T-cell (primary cell): ENCODE measurements around the gene FAT1. TPM values are rescaled to one million over a fixed set of nuclear protein-coding genes. Genes with fewer than 3 reads are reported as not detected.

ENCODE experiments used
- ATAC-seq, 4 experiments: fragments of 200-7000 bp in 3 of 4; fragments of 150-1000 bp in 1 of 4; cut with Tn5 transposase; replicated peaks in 1 of 4; 1 replicate in 3 of 4; 2 replicates in 1 of 4; pipeline ENCODE4 v1.10.0; 2021; ENCODE audit warnings: moderate library complexity in 3 of 4, mild to moderate bottlenecking in 2 of 4, moderate number of reproducible peaks in 1 of 4
- CTCF ChIA-PET, 2 donors: fragments of 300-600 bp; sonication (Branson Sonifier 250); formaldehyde crosslinking; loops; one replicate each; lab custom pipeline; 2022; ENCODE audit warnings: antibody characterized with exemption in 2 of 2; lab: Charles Lee
- POLR2A ChIA-PET, 2 donors: fragments of 300-600 bp; sonication (Branson Sonifier 250); formaldehyde crosslinking; loops; one replicate each; lab custom pipeline; 2022; ENCODE audit warnings: antibody characterized with exemption in 2 of 2; lab: Charles Lee
- DNase-seq, 35 experiments: peaks; one replicate each; pipeline versions ENCODE4 v3.0.0 to v3.0.0-alpha.2; 2013 to 2023
- H3K27ac ChIP-seq: one replicate; pipeline ENCODE4 v1.5.1; 2013; ENCODE audit warnings: low read length
- H3K27me3 ChIP-seq, 2 experiments: replicated peaks in 1 of 2; 1 replicate in 1 of 2; 2 replicates in 1 of 2; pipeline versions ENCODE4 v1.6.1 to v1.7.0; 2013; ENCODE audit warnings: low read length in 1 of 2, mixed read lengths in 1 of 2; ENCODE audit not compliant: control insufficient read depth in 2 of 2, insufficient read depth in 2 of 2; ENCODE audit errors: extremely low read depth in 1 of 2
- H3K36me3 ChIP-seq, 2 donors: 1 replicate in 1 of 2; 2 replicates in 1 of 2; pipeline versions ENCODE4 v1.6.1 to v1.7.0; 2013; ENCODE audit warnings: low read length in 1 of 2; ENCODE audit not compliant: control insufficient read depth in 2 of 2, insufficient read depth in 1 of 2; ENCODE audit errors: extremely low read depth in 1 of 2
- H3K4me1 ChIP-seq, 2 experiments: 1 replicate in 1 of 2; 2 replicates in 1 of 2; pipeline versions ENCODE4 v1.6.1 to v1.7.0; 2013; ENCODE audit warnings: low read length in 2 of 2, mixed read lengths in 1 of 2; ENCODE audit not compliant: insufficient read depth in 2 of 2, control insufficient read depth in 1 of 2; ENCODE audit errors: extremely low read depth in 1 of 2
- H3K4me3 ChIP-seq, 2 donors: 1 replicate in 1 of 2; 2 replicates in 1 of 2; pipeline versions ENCODE4 v1.5.1 to v1.7.0; 2013; ENCODE audit warnings: mild to moderate bottlenecking in 2 of 2, low read length in 1 of 2, moderate library complexity in 1 of 2; ENCODE audit not compliant: control insufficient read depth in 1 of 2; ENCODE audit errors: extremely low read depth in 1 of 2
- H3K9me3 ChIP-seq: 2 replicates; pipeline ENCODE4 v1.7.0; 2013
- H3K27ac Mint-ChIP-seq, 2 donors: one replicate each; pipeline ENCODE4 v1.8.0; 2020 to 2021; ENCODE audit warnings: mild to moderate bottlenecking in 2 of 2, mixed read lengths in 2 of 2
- H3K27me3 Mint-ChIP-seq, 2 donors: one replicate each; pipeline ENCODE4 v1.8.0; 2021 to 2022; ENCODE audit warnings: mixed read lengths in 2 of 2
- H3K36me3 Mint-ChIP-seq: one replicate; pipeline ENCODE4 v1.8.0; 2021; ENCODE audit warnings: mixed read lengths
- H3K4me1 Mint-ChIP-seq, 3 donors: one replicate each; pipeline ENCODE4 v1.8.0; 2020 to 2022; ENCODE audit warnings: mixed read lengths in 3 of 3, mild to moderate bottlenecking in 1 of 3
- H3K4me3 Mint-ChIP-seq, 3 donors: one replicate each; pipeline ENCODE4 v1.8.0; 2020 to 2022; ENCODE audit warnings: mild to moderate bottlenecking in 3 of 3, mixed read lengths in 3 of 3, moderate library complexity in 3 of 3
- H3K9me3 Mint-ChIP-seq, 3 donors: one replicate each; pipeline ENCODE4 v1.8.0; 2020 to 2022; ENCODE audit warnings: mixed read lengths in 3 of 3
- WGBS: methylation state at CpG from one replicate; pipeline ENCODE4 v1.1.5; 2013; ENCODE audit warnings: missing lambda C conversion rate; ENCODE audit not compliant: insufficient coverage; 5-methylcytosine and 5-hydroxymethylcytosine counted together
- total RNA-seq, 35 experiments: library from RNA in 6 of 35; stranded (reverse) in 6 of 35; fragments of 120-200 nt in 1 of 35; gene quantifications; one replicate each; pipeline versions ENCODE4 v1.2.1 to v1.2.4 and lab custom pipeline; 2013 to 2026

The FAT1 gene
- total RNA-seq, 5 donors from 2014 or later (not counting 1 experiment from before 2014, with no cell fraction given) = 1.0 to 1.5 (median 1.5) TPM; not detected in 2

DNA sequence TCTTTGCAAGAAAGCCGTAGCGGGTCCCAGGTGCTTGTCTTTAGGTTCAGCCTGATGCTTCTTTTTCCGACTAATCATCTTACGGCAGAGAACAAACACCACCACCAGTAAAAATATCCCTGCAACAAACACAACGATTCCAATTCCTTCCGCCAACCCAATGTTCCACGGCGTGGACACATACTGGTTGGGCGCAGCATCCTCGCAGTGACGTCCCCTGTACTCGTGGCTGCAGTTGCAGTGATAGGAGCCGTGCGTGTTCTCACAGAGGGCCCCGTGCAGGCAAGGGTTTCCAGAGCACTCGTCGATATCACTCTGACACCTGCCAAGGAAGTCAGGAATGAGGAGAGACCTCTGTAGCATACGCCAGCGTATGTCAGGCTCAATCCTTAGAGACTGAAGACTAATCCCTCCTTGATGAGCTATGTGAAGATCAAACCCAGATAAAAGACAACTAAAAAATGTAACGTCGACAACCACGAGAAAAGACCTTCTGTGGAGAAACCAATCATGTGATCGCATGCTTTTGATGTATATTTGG lies 126.7 kb downstream of the FAT1 start:
- no peaks in the 10 kb centered on the region for H3K9me3 Mint-ChIP-seq
- ChIA-PET POLR2A (interaction anchor here in 1 of 2 donors (0.5 kb wide), 1 partner anchor 15 kb away, joined by 7 read pairs; no protein-coding TSS in a partner anchor), CTCF (no interaction called here)
- no peak overlapping the region for H3K27ac Mint-ChIP-seq
- no peaks in the 10 kb centered on the region for H3K36me3 Mint-ChIP-seq
- no peak overlapping the region for H3K4me3 Mint-ChIP-seq
- Histone ChIP-seq H3K27ac (no peak overlapping the region), H3K4me1 (no peaks in the 10 kb centered on the region), H3K4me3 (no peak overlapping the region), H3K36me3 (no peaks in the 10 kb centered on the region), H3K9me3 (no peaks in the 10 kb centered on the region), H3K27me3 (no peaks in the 10 kb centered on the region)
- H3K4me1 Mint-ChIP-seq = no peaks in the 10 kb centered on the region
- ATAC-seq (no peak), DNase-seq (no peak)
- H3K27me3 Mint-ChIP-seq = peaks cover 0 to 1% of the 10 kb centered on the region in 2 donors
- 96% methylated on average over 17 of the region's 23 CpGs for WGBS

GRCh38 chr4:186596346-186596745 lies 127.3 kb downstream of the FAT1 start:
- no peak overlapping the region for H3K4me3 Mint-ChIP-seq
- peaks cover 0 to 1% of the 10 kb centered on the region in 2 donors for H3K27me3 Mint-ChIP-seq
- ATAC-seq (no peak), DNase-seq (no peak)
- Histone ChIP-seq H3K27me3 (no peaks in the 10 kb centered on the region), H3K27ac (no peak overlapping the region), H3K9me3 (no peaks in the 10 kb centered on the region), H3K36me3 (no peaks in the 10 kb centered on the region), H3K4me3 (no peak overlapping the region), H3K4me1 (no peaks in the 10 kb centered on the region)
- CTCF ChIA-PET = no interaction called here
- H3K4me1 Mint-ChIP-seq = no peaks in the 10 kb centered on the region
- 89% methylated on average over 10 of the region's 12 CpGs for WGBS
- POLR2A ChIA-PET = interaction anchor here in 1 of 2 donors (0.5 kb wide), 1 partner anchor 16 kb away, joined by 7 read pairs; no protein-coding TSS in a partner anchor
- no peaks in the 10 kb centered on the region for H3K36me3 Mint-ChIP-seq
- H3K27ac Mint-ChIP-seq = no peak overlapping the region
- H3K9me3 Mint-ChIP-seq = no peaks in the 10 kb centered on the region

DNA sequence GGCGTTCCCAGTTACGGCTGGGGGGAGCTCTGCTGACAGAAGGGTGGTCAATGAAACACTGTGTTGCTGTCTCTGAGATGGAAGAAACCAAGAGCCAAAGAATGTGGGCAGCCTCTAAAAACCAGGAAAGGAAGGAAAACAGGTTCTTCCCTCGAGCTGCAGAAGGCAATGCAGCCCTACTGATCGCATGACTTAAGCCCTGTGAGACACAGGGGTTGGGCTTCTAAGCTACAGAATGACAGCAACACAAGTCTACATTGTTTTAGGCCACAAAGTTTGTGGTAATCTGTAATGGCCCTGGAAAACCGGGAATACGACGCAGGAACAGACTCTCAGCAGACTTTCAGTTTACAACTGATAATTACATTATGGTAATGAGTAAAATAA lies 130.1 kb downstream of the FAT1 start:
- Histone ChIP-seq H3K4me1 (no peaks in the 10 kb centered on the region), H3K36me3 (no peaks in the 10 kb centered on the region), H3K4me3 (no peak overlapping the region), H3K27me3 (no peaks in the 10 kb centered on the region), H3K27ac (no peak overlapping the region), H3K9me3 (no peaks in the 10 kb centered on the region)
- H3K27ac Mint-ChIP-seq = no peak overlapping the region
- WGBS = 70% methylated on average over 4 of the region's 7 CpGs
- no peaks in the 10 kb centered on the region for H3K9me3 Mint-ChIP-seq
- H3K27me3 Mint-ChIP-seq = peaks cover 0 to 1% of the 10 kb centered on the region in 2 donors
- no peaks in the 10 kb centered on the region for H3K4me1 Mint-ChIP-seq
- ATAC-seq (no peak), DNase-seq (no peak)
- no peak overlapping the region for H3K4me3 Mint-ChIP-seq
- ChIA-PET POLR2A (no interaction called here), CTCF (no interaction called here)
- H3K36me3 Mint-ChIP-seq = no peaks in the 10 kb centered on the region

GRCh38 chr4:186592966-186593586 lies 130.6 kb downstream of the FAT1 start:
- ATAC-seq (no peak), DNase-seq (no peak)
- H3K4me1 Mint-ChIP-seq = no peaks in the 10 kb centered on the region
- H3K27ac ChIP-seq = no peak overlapping the region
- H3K36me3 Mint-ChIP-seq = no peaks in the 10 kb centered on the region
- CTCF ChIA-PET = interaction anchor here in 1 of 2 donors (0.7 kb wide), 1 partner anchor 52 kb away, joined by 3 read pairs; no protein-coding TSS in a partner anchor
- H3K27me3 Mint-ChIP-seq = peaks cover 0 to 1% of the 10 kb centered on the region in 2 donors
- H3K27me3 ChIP-seq = no peaks in the 10 kb centered on the region
- no peaks in the 10 kb centered on the region for H3K9me3 ChIP-seq
- no peak overlapping the region for H3K27ac Mint-ChIP-seq
- no peak overlapping the region for H3K4me3 Mint-ChIP-seq
- no peak overlapping the region for H3K4me3 ChIP-seq
- H3K36me3 ChIP-seq = no peaks in the 10 kb centered on the region
- WGBS = 86% methylated on average over 7 of the region's 13 CpGs
- H3K9me3 Mint-ChIP-seq = no peaks in the 10 kb centered on the region
- POLR2A ChIA-PET = no interaction called here
- H3K4me1 ChIP-seq = no peaks in the 10 kb centered on the region

- WGBS = 58% methylated on average over 7 of the region's 8 CpGs
- POLR2A ChIA-PET = no interaction called here
These were observed 131.2 kb downstream of the FAT1 start for GRCh38 chr4:186592445-186592844.

GRCh38 chr4:186591651-186592050 lies 132.0 kb downstream of the FAT1 start:
- Histone ChIP-seq H3K27me3 (no peaks in the 10 kb centered on the region), H3K27ac (no peak overlapping the region), H3K4me1 (no peaks in the 10 kb centered on the region), H3K4me3 (no peak overlapping the region), H3K9me3 (no peaks in the 10 kb centered on the region), H3K36me3 (no peaks in the 10 kb centered on the region)
- H3K36me3 Mint-ChIP-seq = no peaks in the 10 kb centered on the region
- no peak overlapping the region for H3K4me3 Mint-ChIP-seq
- H3K4me1 Mint-ChIP-seq = no peaks in the 10 kb centered on the region
- no peak for DNase-seq
- ChIA-PET CTCF (interaction anchor here in 1 of 2 donors (1.2 kb wide), 1 partner anchor 14 kb away, joined by 3 read pairs; no protein-coding TSS in a partner anchor), POLR2A (no interaction called here)
- ATAC-seq = no peak
- no peak overlapping the region for H3K27ac Mint-ChIP-seq
- 97% methylated on average over 4 of the region's 6 CpGs for WGBS
- no peaks in the 10 kb centered on the region for H3K27me3 Mint-ChIP-seq
- H3K9me3 Mint-ChIP-seq = no peaks in the 10 kb centered on the region

More at GRCh38 chr4:186592445-186592844, 131.2 kb downstream of the FAT1 start:
- DNase-seq (no peak), ATAC-seq (no peak)
- no peaks in the 10 kb centered on the region for H3K9me3 ChIP-seq
- no peaks in the 10 kb centered on the region for H3K9me3 Mint-ChIP-seq
- H3K36me3 ChIP-seq = no peaks in the 10 kb centered on the region
- H3K4me3 Mint-ChIP-seq = no peak overlapping the region
- H3K4me1 Mint-ChIP-seq = no peaks in the 10 kb centered on the region
- H3K4me3 ChIP-seq = no peak overlapping the region
- no peak overlapping the region for H3K27ac ChIP-seq
- H3K36me3 Mint-ChIP-seq = no peaks in the 10 kb centered on the region
- H3K27me3 ChIP-seq = no peaks in the 10 kb centered on the region
- no peak overlapping the region for H3K27ac Mint-ChIP-seq
- no peaks in the 10 kb centered on the region for H3K27me3 Mint-ChIP-seq
- CTCF ChIA-PET = interaction anchor here (0.6 to 0.7 kb wide), 2 partner anchors 17 to 51 kb away, joined by 3 read pairs; no protein-coding TSS in a partner anchor
- H3K4me1 ChIP-seq = no peaks in the 10 kb centered on the region
